GM21723 (cell line): ENCODE results near the gene ACTG1.

ENCODE experiments used
- ATAC-seq: cut with Tn5 transposase; IDR thresholded peaks from one replicate; pipeline ENCODE4 v1.9.1; 2021; ENCODE audit warnings: mild to moderate bottlenecking, moderate library complexity; ENCODE audit not compliant: unreplicated experiment

ACTG1 gene

DNA sequence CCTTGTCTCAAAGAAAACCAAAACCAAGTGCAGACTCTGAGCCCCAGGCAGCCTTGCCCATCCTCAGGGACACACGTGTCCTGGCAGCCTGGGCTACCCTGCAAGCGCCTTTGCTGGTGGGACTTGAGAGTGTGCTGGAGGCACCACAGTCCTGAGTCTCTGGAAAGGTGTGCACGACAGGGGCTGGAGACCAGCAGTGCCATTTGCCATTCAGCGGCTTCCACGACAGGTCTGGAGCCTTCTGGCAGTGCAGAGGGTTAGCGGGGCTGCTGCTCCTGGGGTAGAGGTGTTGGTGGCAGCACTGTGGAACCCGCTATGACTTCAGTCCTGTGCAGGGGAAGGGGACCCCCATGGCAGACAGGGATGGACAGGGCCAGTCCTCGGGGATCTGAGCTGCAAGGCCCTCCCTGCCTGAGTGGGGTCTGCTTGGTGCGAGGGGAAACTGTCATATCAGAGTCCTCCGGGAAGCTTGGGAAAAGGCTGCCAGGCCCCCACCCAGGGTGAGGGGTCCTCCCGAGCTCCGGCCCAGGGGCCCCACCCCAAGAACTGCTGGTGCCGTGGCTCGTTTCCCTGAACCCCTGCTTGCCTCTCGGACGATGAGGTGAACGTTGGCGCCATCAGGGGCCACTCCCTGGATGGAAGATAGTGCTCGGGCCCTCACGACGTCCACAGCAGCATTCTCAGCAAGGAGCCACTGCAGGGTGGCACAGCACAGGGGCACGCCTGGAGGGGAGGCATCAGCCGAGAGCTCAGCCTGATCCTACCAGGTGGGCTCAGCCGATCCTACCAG, 32.8 kb upstream of the ACTG1 start:
- no peak for ATAC-seq

- no peak for ATAC-seq
These were observed 31.8 kb upstream of the ACTG1 start for GRCh38 chr17:81544281-81544974.

DNA sequence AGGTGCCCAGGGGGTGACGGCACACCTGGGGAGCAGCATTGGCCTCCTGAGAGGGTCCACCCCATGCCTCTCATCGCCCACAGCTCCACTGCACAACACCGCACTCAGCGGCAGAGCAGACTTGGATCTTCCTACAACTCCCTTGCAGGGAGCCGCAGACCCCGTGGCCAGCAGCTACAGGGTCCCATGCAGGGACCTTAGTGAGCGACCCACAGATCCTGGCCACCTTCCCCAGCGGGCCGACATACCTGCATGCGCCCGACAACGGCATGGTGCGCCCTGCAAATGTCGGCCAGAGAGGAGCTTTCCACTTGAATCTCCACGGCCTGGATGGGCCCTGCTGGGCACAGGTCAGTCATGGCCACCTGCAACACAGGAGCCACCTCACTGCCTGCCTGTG, 31.2 kb upstream of the ACTG1 start:
- ATAC-seq: no peak

DNA sequence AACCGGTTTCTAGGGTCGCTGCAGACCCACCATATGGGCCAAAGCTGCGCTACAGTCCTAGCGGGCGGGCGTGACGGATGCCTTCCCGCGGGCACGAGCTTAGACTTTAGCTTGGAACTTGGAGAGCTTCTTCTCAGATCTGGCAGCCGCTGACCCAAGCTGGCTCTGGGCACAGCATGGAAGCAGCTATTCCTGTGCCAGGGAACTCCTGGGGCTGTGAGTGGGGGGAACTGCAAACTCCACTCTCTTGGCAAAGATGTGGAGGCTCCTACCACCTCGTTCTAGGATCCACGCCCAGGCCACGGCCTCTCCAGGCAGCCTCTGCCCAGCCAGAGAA, 30.7 kb upstream of the ACTG1 start:
- no peak for ATAC-seq

DNA sequence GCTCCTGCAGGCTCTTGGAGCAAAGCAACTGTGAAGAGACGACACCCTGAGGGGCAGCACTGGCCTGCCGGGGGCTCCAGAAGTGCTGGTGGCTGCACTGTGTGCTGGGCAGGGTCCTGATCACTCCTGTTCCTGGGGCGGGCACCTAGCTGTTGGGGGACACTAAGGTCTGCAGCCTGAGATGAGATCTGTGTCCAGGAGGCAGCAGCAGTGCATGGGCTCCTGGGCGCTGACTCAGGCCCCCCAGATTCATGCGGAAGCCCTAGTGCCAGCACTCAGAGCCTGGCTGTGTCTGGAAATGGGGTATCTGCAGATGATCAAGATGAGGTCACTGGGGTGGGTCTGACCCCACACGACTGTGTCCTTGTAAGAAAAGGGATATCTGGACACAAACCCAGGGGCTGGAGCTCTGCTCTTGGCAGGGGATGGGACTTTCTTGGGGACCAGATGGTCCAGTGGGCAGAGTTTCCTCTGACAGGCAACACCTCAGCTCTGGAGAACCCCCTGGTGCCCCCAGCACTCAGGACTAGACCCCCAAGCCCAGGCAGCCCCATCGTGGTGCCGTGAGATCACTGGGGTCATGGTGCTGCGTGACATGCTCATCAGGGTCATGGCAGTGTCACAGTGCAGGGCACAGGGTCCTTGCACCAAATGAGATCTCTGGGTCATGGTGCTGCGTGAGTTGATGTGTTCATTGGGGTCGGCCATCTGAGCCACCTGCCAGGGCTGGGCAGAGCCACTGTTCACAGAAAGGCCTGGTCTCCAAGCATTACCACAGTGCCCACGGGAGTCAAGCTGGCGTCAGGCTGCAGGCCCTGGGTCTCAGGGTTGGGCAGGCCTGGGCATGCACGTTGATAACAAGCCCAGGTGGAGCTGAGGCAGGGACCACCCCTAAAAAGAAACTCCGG, 30.1 kb upstream of the ACTG1 start:
- ATAC-seq: no peak

GRCh38 chr17:81541123-81541522, 28.5 kb upstream of the ACTG1 start:
- ATAC-seq: no peak

DNA sequence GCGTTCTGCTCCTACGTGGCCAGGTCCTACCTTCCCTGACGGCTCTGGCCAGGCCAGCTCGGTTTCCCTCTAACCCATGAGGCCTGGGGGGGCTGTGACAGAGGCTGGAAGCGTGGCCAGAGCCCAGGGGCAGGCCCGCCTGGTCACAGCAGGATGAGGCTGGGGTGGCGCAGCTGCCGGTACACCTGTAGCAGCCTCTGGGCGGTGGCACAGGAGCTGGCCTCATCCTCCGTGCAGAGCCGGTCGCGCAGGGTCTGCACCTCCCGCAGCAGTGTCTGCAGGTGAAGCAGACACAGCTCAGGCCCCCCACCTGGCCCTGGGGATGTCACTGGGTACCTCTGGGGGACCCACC, 28.1 kb upstream of the ACTG1 start:
- ATAC-seq: no peak

- no peak for ATAC-seq
These were observed 27.5 kb upstream of the ACTG1 start for GRCh38 chr17:81539961-81540675.

DNA sequence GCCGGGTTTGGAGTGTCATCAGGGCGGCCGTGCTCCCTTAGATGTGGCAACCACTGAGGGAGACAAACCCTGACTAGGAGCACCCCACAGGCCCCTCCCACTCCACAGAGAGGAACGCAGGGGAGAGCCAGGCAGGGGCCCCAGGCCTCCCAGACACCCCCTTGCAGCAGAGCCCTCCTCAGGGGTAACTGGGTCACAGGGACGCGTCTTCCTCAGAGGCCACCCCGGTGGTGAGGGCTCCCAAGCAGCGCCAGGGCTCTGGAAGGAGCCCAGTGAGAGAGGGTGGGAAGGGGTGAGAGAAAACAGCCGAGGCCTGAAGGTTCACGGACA, 26.9 kb upstream of the ACTG1 start:
- no peak for ATAC-seq

GRCh38 chr17:81538651-81539570, 26.3 kb upstream of the ACTG1 start:
- no peak for ATAC-seq

DNA sequence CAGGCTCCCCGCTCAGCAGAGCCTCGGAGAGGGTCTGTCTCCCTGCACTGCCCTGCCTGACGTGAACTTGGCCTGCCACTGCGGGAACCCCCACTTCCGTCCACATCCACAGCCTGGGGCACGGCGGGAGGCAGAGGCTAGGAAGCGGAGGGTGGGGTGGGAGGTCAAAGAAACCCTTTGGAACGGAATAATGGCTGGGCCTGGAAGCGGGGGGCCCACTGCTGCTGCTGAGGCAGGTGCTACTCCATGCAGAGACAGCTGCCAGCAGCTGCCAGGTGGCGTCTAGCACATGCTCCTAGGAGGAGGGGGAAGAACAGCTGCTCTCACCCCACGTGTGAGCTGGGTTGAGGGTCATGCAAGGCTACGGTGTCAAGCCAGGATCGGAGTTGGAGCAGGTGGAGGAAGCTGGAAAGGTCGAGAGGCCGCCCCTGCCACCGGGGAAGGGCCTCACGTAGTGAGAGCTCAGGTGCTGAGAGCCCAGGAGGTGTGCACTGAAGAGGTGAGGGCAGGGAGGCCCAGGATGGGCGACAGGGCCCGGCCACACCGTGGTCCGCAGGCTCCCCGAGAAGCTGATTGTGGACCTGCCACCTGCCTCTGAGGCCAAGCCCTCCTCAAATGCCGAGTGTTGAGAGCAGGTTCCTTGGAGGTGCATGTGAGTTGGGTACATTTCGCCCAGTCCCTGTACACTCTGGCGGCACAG, 25.4 kb upstream of the ACTG1 start:
- no peak for ATAC-seq

DNA sequence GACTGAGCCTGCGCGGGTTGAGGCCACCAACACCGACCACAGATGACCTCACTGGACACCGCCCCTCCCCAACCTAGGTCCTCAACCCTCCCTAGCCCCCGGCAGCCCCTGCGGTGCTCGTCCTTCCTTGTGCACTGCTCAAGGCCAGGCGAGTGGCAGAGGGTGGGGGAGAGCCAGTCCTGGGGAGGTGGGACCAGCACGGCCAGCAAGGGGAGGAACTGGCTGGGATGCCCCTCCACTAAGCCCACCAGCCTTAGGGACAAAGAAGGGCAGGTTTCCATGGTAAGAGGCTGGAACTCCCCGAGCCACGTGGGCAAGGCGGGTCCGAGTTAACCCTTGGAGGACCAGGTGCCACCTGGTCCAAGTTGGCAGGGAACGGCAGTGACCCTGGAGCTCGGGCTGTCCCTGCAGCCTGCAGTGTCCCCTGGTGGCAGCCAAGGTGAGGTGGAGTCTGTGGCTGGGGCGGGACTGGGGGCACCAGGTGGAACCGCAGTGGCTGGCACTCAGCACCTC, 24.8 kb upstream of the ACTG1 start:
- ATAC-seq: no peak

GRCh38 chr17:81536299-81537290, 24.0 kb upstream of the ACTG1 start:
- no peak for ATAC-seq

DNA sequence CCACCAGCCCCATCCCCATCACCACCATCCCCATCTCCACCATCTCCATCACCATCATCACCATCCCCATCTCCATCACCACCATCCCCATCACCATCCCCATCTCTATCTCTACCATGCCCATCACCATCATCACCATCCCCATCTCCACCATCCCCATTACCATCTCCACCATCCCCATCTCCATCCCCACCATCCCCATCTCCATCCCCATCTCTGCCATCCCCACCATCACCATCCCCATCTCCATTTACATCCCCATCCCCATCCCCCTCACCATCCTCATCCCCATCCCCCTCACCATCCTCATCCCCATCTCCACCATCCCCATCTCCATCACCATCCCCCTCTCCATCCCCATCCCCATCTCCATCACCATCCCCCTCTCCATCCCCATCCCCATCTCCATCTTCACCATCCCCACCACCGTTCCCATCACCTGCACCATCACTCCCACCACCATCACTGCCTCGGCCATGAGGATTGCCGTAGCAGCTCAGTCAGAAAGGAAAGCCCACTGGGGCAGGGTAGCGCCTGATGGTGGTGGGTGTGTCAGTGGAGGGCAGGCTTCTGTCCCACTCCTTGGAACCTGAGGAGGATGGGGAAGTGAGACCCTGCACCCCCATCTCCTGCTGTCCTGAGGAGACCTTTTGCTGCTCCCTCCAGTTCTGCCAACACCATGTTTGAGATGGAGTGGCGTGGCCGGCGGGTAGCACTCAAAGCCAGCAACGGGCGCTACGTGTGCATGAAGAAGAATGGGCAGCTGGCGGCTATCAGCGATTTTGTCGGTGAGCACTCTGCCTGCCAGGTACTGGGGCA, 23.1 kb upstream of the ACTG1 start:
- no peak for ATAC-seq

DNA sequence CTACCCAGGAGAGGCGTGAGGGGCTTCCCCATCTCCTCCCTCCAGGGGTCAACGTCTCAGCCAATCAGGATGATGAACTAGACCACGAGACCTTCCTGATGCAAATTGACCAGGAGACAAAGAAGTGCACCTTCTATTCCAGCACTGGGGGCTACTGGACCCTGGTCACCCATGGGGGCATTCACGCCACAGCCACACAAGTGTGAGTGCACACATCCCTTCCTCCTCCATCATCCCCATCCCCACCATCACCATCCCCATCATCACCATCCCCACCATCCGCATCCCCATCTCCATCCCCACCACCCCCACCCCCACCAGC, 22.4 kb upstream of the ACTG1 start:
- ATAC-seq: no peak

- ATAC-seq: no peak
These were observed 21.8 kb upstream of the ACTG1 start for GRCh38 chr17:81534157-81535006.
